Keratinocyte (primary cell): ENCODE results near the gene ELF2. TPM values are rescaled to one million over a fixed set of nuclear protein-coding genes. Genes with fewer than 3 reads are reported as not detected.

Experiments
- DNase-seq: peaks from one replicate; pipeline ENCODE4 v3.0.0-alpha.2; 2011; ENCODE audit warnings: low read depth, missing footprints, low spot score
- FAIRE-seq: peaks from 2 replicates; lab custom pipeline; 2011; peaks lifted over from hg19 to GRCh38; lab: Jason Lieb, UNC
- H2AFZ ChIP-seq: 2 replicates; pipeline ENCODE4 v1.6.0; 2012; ENCODE audit warnings: low read length, control low read depth, inconsistent platforms; ENCODE audit not compliant: control insufficient read depth
- H3K27ac ChIP-seq: 2 replicates; pipeline ENCODE4 v1.5.1; 2011; ENCODE audit warnings: low read length; ENCODE audit not compliant: control insufficient read depth, insufficient read depth
- H3K27me3 ChIP-seq: 3 replicates; pipeline ENCODE4 v1.6.0; 2011; ENCODE audit warnings: low read length; ENCODE audit not compliant: control insufficient read depth, insufficient read depth; ENCODE audit errors: extremely low read depth
- H3K36me3 ChIP-seq, 2 experiments: 2 replicates in 1 of 2; 3 replicates in 1 of 2; pipeline ENCODE4 v1.5.1; 2011; ENCODE audit warnings: low read length in 2 of 2, mild to moderate bottlenecking in 1 of 2; ENCODE audit not compliant: control insufficient read depth in 2 of 2, insufficient read depth in 2 of 2; ENCODE audit errors: extremely low read depth in 1 of 2
- H3K4me1 ChIP-seq: 3 replicates; pipeline ENCODE4 v1.5.1; 2011; ENCODE audit warnings: low read length; ENCODE audit not compliant: control insufficient read depth, insufficient read depth; ENCODE audit errors: extremely low read depth
- H3K4me2 ChIP-seq: 3 replicates; pipeline ENCODE4 v1.6.0; 2011; ENCODE audit warnings: low read depth, low read length; ENCODE audit not compliant: control insufficient read depth, insufficient read depth; ENCODE audit errors: extremely low read depth
- H3K4me3 ChIP-seq, 3 experiments: fragments of 200-600 bp in 1 of 3; sonication (generic) in 1 of 3; 2 replicates in 2 of 3; 3 replicates in 1 of 3; pipeline ENCODE4 v1.5.1; 2011 to 2016; ENCODE audit warnings: low read length in 3 of 3, mild to moderate bottlenecking in 3 of 3, control low read depth in 2 of 3, inconsistent platforms in 1 of 3, low read depth in 1 of 3, mixed read lengths in 1 of 3, mixed run types in 1 of 3, moderate library complexity in 1 of 3; ENCODE audit not compliant: control insufficient read depth in 2 of 3, insufficient read depth in 2 of 3; ENCODE audit errors: extremely low read depth in 1 of 3
- H3K79me2 ChIP-seq: 2 replicates; pipeline ENCODE4 v1.6.0; 2012; ENCODE audit warnings: low read length; ENCODE audit not compliant: control insufficient read depth, insufficient read depth
- H3K9ac ChIP-seq: 3 replicates; pipeline ENCODE4 v1.6.0; 2011; ENCODE audit warnings: low read length; ENCODE audit not compliant: control insufficient read depth, insufficient read depth; ENCODE audit errors: extremely low read depth
- H3K9me1 ChIP-seq: 3 replicates; pipeline ENCODE4 v1.6.0; 2011; ENCODE audit warnings: low read length; ENCODE audit not compliant: control insufficient read depth, insufficient read depth; ENCODE audit errors: extremely low read depth
- H3K9me3 ChIP-seq: 2 replicates; pipeline ENCODE4 v1.5.1; 2012; ENCODE audit warnings: low read depth, low read length; ENCODE audit not compliant: control insufficient read depth
- H4K20me1 ChIP-seq: 3 replicates; pipeline ENCODE4 v1.6.0; 2011; ENCODE audit warnings: low read length; ENCODE audit not compliant: control insufficient read depth, insufficient read depth; ENCODE audit errors: extremely low read depth
- EZH2 ChIP-seq: IDR thresholded peaks from one replicate; pipeline ENCODE4 v1.6.1; 2012; ENCODE audit warnings: inconsistent platforms, mild to moderate bottlenecking, low read length, moderate library complexity
- dilution Hi-C: fragments of 300-500 bp; cut with MboI; formaldehyde crosslinking; loops from one replicate; pipeline ENCODE4 v1.7.0; 2020; ENCODE audit warnings: low sequenced_read_pairs; ENCODE audit not compliant: extremely low pct_ligation_motif_present
- polyA plus RNA-seq, 5 experiments: library from polyadenylated mRNA; depleted of rRNA in 3 of 5; stranded (reverse) in 3 of 5; stranded (forward) in 1 of 5; unstranded in 1 of 5; fragments of >200 nt; gene quantifications; 1 replicate in 1 of 5; 2 replicates in 3 of 5; 3 replicates in 1 of 5; pipeline versions ENCODE4 v1.2.1 to v1.2.3, GENCODE V29; 2011 to 2012; ENCODE audit warnings: missing spikeins in 2 of 5, low read depth in 1 of 5, low replicate concordance in 1 of 5
- TF ChIP-seq, protein P1 (sequence below), 3 experiments: IDR thresholded peaks in 1 of 3; conservative IDR thresholded peaks in 1 of 3; optimal IDR thresholded peaks in 1 of 3; 2 replicates in 2 of 3; 3 replicates in 1 of 3; pipeline versions ENCODE3 to v1.5.1; 2011; ENCODE audit warnings: low read length in 3 of 3, mild to moderate bottlenecking in 3 of 3, moderate library complexity in 2 of 3, control low read depth in 1 of 3, inconsistent platforms in 1 of 3; ENCODE audit not compliant: insufficient read depth in 2 of 3; ENCODE audit errors: extremely low read depth in 1 of 3

The ELF2 gene
- polyA plus RNA-seq, 1 donor (not counting 4 experiments of a cell fraction or from before 2014, with no cell fraction given): 19.6 TPM

DNA sequence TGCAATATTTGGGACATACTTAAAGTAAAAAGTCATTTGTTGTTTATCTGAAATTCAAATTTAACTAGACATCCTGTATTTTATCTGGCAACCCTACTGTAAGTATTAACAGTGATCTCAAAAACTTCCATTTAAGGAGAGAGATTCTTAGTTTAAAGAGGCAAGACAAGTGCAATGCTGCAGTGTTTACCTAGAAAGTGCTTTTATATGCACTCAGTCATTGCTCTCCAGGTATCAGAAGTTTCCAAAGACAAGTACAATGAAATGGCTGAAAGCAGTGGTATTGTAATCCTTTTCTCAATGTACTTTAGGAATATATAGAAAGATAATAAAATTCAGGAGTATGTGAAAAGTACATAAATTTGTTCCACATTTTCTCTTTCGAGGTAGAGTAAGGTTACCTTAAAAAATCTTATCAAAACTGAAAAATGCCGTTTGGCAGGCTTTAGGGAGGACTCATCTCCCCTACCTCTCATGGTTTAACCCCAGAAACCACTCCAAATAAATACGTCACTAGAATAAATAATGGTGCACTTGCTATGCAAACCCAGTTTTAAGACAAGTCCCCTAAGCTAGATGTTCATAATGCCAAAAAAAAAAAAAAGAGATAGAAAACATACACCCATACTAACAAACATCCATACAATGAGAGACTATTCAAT lies 45.7 kb downstream of the ELF2 start:
- DNase-seq (no peak), FAIRE-seq (no peak)
- Histone ChIP-seq H3K4me2 (no peak overlapping the region), H3K79me2 (no peaks in the 10 kb centered on the region), H2AFZ (no peak overlapping the region), H3K9ac (no peak overlapping the region), H3K9me1 (no peaks in the 10 kb centered on the region), H3K4me3 (no peak overlapping the region), H3K27ac (no peak overlapping the region), H3K36me3 (no peaks in the 10 kb centered on the region), H3K4me1 (no peaks in the 10 kb centered on the region), H4K20me1 (no peaks in the 10 kb centered on the region), H3K9me3 (no peaks in the 10 kb centered on the region), H3K27me3 (no peaks in the 10 kb centered on the region)
- TF ChIP-seq, protein P1, sequence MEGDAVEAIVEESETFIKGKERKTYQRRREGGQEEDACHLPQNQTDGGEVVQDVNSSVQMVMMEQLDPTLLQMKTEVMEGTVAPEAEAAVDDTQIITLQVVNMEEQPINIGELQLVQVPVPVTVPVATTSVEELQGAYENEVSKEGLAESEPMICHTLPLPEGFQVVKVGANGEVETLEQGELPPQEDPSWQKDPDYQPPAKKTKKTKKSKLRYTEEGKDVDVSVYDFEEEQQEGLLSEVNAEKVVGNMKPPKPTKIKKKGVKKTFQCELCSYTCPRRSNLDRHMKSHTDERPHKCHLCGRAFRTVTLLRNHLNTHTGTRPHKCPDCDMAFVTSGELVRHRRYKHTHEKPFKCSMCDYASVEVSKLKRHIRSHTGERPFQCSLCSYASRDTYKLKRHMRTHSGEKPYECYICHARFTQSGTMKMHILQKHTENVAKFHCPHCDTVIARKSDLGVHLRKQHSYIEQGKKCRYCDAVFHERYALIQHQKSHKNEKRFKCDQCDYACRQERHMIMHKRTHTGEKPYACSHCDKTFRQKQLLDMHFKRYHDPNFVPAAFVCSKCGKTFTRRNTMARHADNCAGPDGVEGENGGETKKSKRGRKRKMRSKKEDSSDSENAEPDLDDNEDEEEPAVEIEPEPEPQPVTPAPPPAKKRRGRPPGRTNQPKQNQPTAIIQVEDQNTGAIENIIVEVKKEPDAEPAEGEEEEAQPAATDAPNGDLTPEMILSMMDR (optimal IDR thresholded peaks at IDR 0.05 in 1 of 3, IDR thresholded peaks at IDR 0.05 in 1 of 3, conservative IDR thresholded peaks at IDR 0.05 in 1 of 3; ENCODE audit: extremely low read depth in 1 of 3, insufficient read depth in 2 of 3, low read length in 3 of 3): no peak
- dilution Hi-C loops: no loop called here

DNA sequence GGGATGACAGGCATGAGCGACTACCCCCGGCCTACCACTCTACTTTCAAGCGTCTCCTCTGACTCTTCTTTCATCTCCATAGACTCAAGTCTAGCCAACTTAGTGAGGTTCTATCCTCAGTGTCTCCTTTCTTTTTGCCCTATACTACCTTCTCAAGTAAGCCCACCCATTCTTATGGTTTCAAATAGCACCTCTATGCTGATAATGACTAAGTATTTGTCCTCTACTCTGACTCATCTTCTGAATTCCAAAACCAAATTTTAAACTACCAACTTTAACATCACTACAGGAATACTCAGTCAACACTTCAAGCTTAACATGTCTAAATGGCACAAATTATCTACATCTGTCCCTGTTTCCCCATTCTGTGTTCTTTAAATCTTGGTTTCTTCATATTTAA lies 47.8 kb downstream of the ELF2 start:
- dilution Hi-C loops: no loop called here
- Histone ChIP-seq H3K27me3 (no peaks in the 10 kb centered on the region), H3K79me2 (no peaks in the 10 kb centered on the region), H2AFZ (no peak overlapping the region), H3K4me1 (no peaks in the 10 kb centered on the region), H4K20me1 (no peaks in the 10 kb centered on the region), H3K9me1 (no peaks in the 10 kb centered on the region), H3K4me3 (no peak overlapping the region), H3K27ac (no peak overlapping the region), H3K36me3 (no peaks in the 10 kb centered on the region), H3K9me3 (no peaks in the 10 kb centered on the region), H3K9ac (no peak overlapping the region), H3K4me2 (no peak overlapping the region)
- no peak for TF ChIP-seq EZH2
- TF ChIP-seq, protein P1 (optimal IDR thresholded peaks at IDR 0.05 in 1 of 3, IDR thresholded peaks at IDR 0.05 in 1 of 3, conservative IDR thresholded peaks at IDR 0.05 in 1 of 3; ENCODE audit: extremely low read depth in 1 of 3, insufficient read depth in 2 of 3, low read length in 3 of 3): no peak
- FAIRE-seq (no peak), DNase-seq (no peak)
